T follicular helper cell (primary cell): ENCODE measurements around the gene FAM124A.

Experiments used
- DNase-seq: peaks from one replicate; pipeline ENCODE4 v3.0.0-alpha.2; 2020; ENCODE audit warnings: low read depth
- total RNA-seq, 2 experiments: gene quantifications; one replicate each; lab custom pipeline; 2026; lab: John Stamatoyannopoulos, UW

FAM124A gene
- 0.09 to 0.18 reads per million in 2 experiments for total RNA-seq

- no peak for DNase-seq
Measured at GRCh38 chr13:51222037-51222685, at the start of gene FAM124A. TSS of gene FAM124A (plus strand) at chr13:51222398. CDS start at chr13:51222502, 104 bp downstream.

GRCh38 chr13:51175021-51175420 lies 47.2 kb upstream of the FAM124A start:
- no peak for DNase-seq

- DNase-seq = no peak
Measured at GRCh38 chr13:51175639-51176038, 46.6 kb upstream of the FAM124A start.

- no peak for DNase-seq
Measured at GRCh38 chr13:51177188-51177587, 45.0 kb upstream of the FAM124A start.

GRCh38 chr13:51178456-51179074 lies 43.6 kb upstream of the FAM124A start:
- no peak for DNase-seq

- DNase-seq = no peak
Measured at GRCh38 chr13:51179432-51179971, 42.7 kb upstream of the FAM124A start.

GRCh38 chr13:51180853-51181511 lies 41.2 kb upstream of the FAM124A start:
- no peak for DNase-seq

- no peak for DNase-seq
Measured at GRCh38 chr13:51181786-51182383, 40.3 kb upstream of the FAM124A start.

- no peak for DNase-seq
Measured at GRCh38 chr13:51191743-51192142, 30.5 kb upstream of the FAM124A start.

- DNase-seq = no peak
Measured at GRCh38 chr13:51192348-51192747, 29.9 kb upstream of the FAM124A start.

- no peak for DNase-seq
Measured at GRCh38 chr13:51193387-51193786, 28.8 kb upstream of the FAM124A start.

- DNase-seq = no peak
Measured at GRCh38 chr13:51194942-51195341, 27.3 kb upstream of the FAM124A start.

GRCh38 chr13:51201886-51202285 lies 20.3 kb upstream of the FAM124A start:
- DNase-seq = no peak

GRCh38 chr13:51202477-51203046 lies 19.6 kb upstream of the FAM124A start:
- DNase-seq = no peak

- DNase-seq = no peak
Measured at GRCh38 chr13:51206584-51206983, 15.6 kb upstream of the FAM124A start.

GRCh38 chr13:51207881-51208280 lies 14.3 kb upstream of the FAM124A start:
- no peak for DNase-seq

- no peak for DNase-seq
Measured at GRCh38 chr13:51208716-51209115, 13.5 kb upstream of the FAM124A start.

- DNase-seq = no peak
Measured at GRCh38 chr13:51211910-51212309, 10.3 kb upstream of the FAM124A start.

GRCh38 chr13:51212758-51213157 lies 9.4 kb upstream of the FAM124A start:
- no peak for DNase-seq

GRCh38 chr13:51213173-51213728 lies 8.9 kb upstream of the FAM124A start:
- DNase-seq = no peak

- no peak for DNase-seq
Measured at GRCh38 chr13:51218626-51219025, 3.6 kb upstream of the FAM124A start.

GRCh38 chr13:51220706-51221105 lies 1.5 kb upstream of the FAM124A start:
- DNase-seq = no peak
